ENCODE measurements around the gene SIT1.

The SIT1 gene

GRCh38 chr9:35690614-35691333 lies 40.0 kb upstream of the SIT1 start:
- TF ChIP-seq FOXP2 (optimal IDR thresholded peaks at IDR 0.05; ENCODE audit: borderline replicate concordance, extremely low read depth, extremely low read length, insufficient read depth) (no peak), POLR2AphosphoS5 (IDR thresholded peaks at IDR 0.05; ENCODE audit: low read depth, low read length) (no peak), SIN3A (IDR thresholded peaks at IDR 0.05; ENCODE audit: borderline replicate concordance, insufficient read depth, low read length) (no peak)

GRCh38 chr9:35690294-35690613 lies 39.5 kb upstream of the SIT1 start:
- no peak for TF ChIP-seq SIN3A (IDR thresholded peaks at IDR 0.05; ENCODE audit: borderline replicate concordance, insufficient read depth, low read length)
- TF ChIP-seq REST (IDR thresholded peaks at IDR 0.05; ENCODE audit: insufficient read depth in 1 of 2, low read depth in 2 of 2, low read length in 2 of 2), result no peak
- TF ChIP-seq POLR2AphosphoS5 (IDR thresholded peaks at IDR 0.05; ENCODE audit: low read depth, low read length), result no peak
- no peak for TF ChIP-seq TAF1 (IDR thresholded peaks at IDR 0.05; ENCODE audit: borderline replicate concordance, insufficient read depth, low read length)
- TF ChIP-seq FOXP2 (optimal IDR thresholded peaks at IDR 0.05; ENCODE audit: borderline replicate concordance, extremely low read depth, extremely low read length, insufficient read depth), result no peak

GRCh38 chr9:35689542-35690293 lies 39.0 kb upstream of the SIT1 start, which contains the start of gene TPM2:
Gene TPM2 (minus strand): TSS chr9:35689925. CDS start chr9:35689817, 108 bp downstream.
- TF ChIP-seq FOXP2 (optimal IDR thresholded peaks at IDR 0.05; ENCODE audit: borderline replicate concordance, extremely low read depth, extremely low read length, insufficient read depth) (no peak), TAF1 (IDR thresholded peaks at IDR 0.05; ENCODE audit: borderline replicate concordance, insufficient read depth, low read length) (no peak), REST (IDR thresholded peaks at IDR 0.05; ENCODE audit: insufficient read depth in 1 of 2, low read depth in 2 of 2, low read length in 2 of 2) (no peak), POLR2AphosphoS5 (IDR thresholded peaks at IDR 0.05; ENCODE audit: low read depth, low read length) (no peak), SIN3A (IDR thresholded peaks at IDR 0.05; ENCODE audit: borderline replicate concordance, insufficient read depth, low read length) (no peak)

GRCh38 chr9:35688558-35689541 lies 38.1 kb upstream of the SIT1 start:
- no peak for TF ChIP-seq SIN3A (IDR thresholded peaks at IDR 0.05; ENCODE audit: borderline replicate concordance, insufficient read depth, low read length)
- TF ChIP-seq REST (IDR thresholded peaks at IDR 0.05; ENCODE audit: insufficient read depth in 1 of 2, low read depth in 2 of 2, low read length in 2 of 2), result no peak

GRCh38 chr9:35687972-35688557 lies 37.3 kb upstream of the SIT1 start:
- TF ChIP-seq TAF1 (IDR thresholded peaks at IDR 0.05; ENCODE audit: borderline replicate concordance, insufficient read depth, low read length) (no peak), POLR2AphosphoS5 (IDR thresholded peaks at IDR 0.05; ENCODE audit: low read depth, low read length) (no peak), SIN3A (IDR thresholded peaks at IDR 0.05; ENCODE audit: borderline replicate concordance, insufficient read depth, low read length) (no peak), FOXP2 (optimal IDR thresholded peaks at IDR 0.05; ENCODE audit: borderline replicate concordance, extremely low read depth, extremely low read length, insufficient read depth) (no peak), REST (IDR thresholded peaks at IDR 0.05; ENCODE audit: insufficient read depth in 1 of 2, low read depth in 2 of 2, low read length in 2 of 2) (no peak)
